T-cell (primary cell): Measurements from ENCODE around the gene FUT2. TPM values are rescaled to one million over a fixed set of nuclear protein-coding genes. Genes with fewer than 3 reads are reported as not detected.
A peak's percentile ranks its signal among the peaks of the same experiment; 100 is the strongest.
"Not testable (repeated sequence)": the region's sequence is repeated elsewhere in the genome, so short reads cannot be mapped to it uniquely, and the experiment has no call there.

ENCODE experiments used
- ATAC-seq, 4 experiments: fragments of 200-7000 bp in 3 of 4; fragments of 150-1000 bp in 1 of 4; cut with Tn5 transposase; replicated peaks in 1 of 4; 1 replicate in 3 of 4; 2 replicates in 1 of 4; pipeline ENCODE4 v1.10.0; 2021; ENCODE audit warnings: moderate library complexity in 3 of 4, mild to moderate bottlenecking in 2 of 4, moderate number of reproducible peaks in 1 of 4
- CTCF ChIA-PET, 2 donors: fragments of 300-600 bp; sonication (Branson Sonifier 250); formaldehyde crosslinking; loops; one replicate each; lab custom pipeline; 2022; ENCODE audit warnings: antibody characterized with exemption in 2 of 2; lab: Charles Lee
- POLR2A ChIA-PET, 2 donors: fragments of 300-600 bp; sonication (Branson Sonifier 250); formaldehyde crosslinking; loops; one replicate each; lab custom pipeline; 2022; ENCODE audit warnings: antibody characterized with exemption in 2 of 2; lab: Charles Lee
- DNase-seq, 35 experiments: peaks; one replicate each; pipeline versions ENCODE4 v3.0.0 to v3.0.0-alpha.2; 2013 to 2023
- H3K27ac ChIP-seq: one replicate; pipeline ENCODE4 v1.5.1; 2013; ENCODE audit warnings: low read length
- H3K27me3 ChIP-seq, 2 experiments: replicated peaks in 1 of 2; 1 replicate in 1 of 2; 2 replicates in 1 of 2; pipeline versions ENCODE4 v1.6.1 to v1.7.0; 2013; ENCODE audit warnings: low read length in 1 of 2, mixed read lengths in 1 of 2; ENCODE audit not compliant: control insufficient read depth in 2 of 2, insufficient read depth in 2 of 2; ENCODE audit errors: extremely low read depth in 1 of 2
- H3K36me3 ChIP-seq, 2 donors: 1 replicate in 1 of 2; 2 replicates in 1 of 2; pipeline versions ENCODE4 v1.6.1 to v1.7.0; 2013; ENCODE audit warnings: low read length in 1 of 2; ENCODE audit not compliant: control insufficient read depth in 2 of 2, insufficient read depth in 1 of 2; ENCODE audit errors: extremely low read depth in 1 of 2
- H3K4me1 ChIP-seq, 2 experiments: 1 replicate in 1 of 2; 2 replicates in 1 of 2; pipeline versions ENCODE4 v1.6.1 to v1.7.0; 2013; ENCODE audit warnings: low read length in 2 of 2, mixed read lengths in 1 of 2; ENCODE audit not compliant: insufficient read depth in 2 of 2, control insufficient read depth in 1 of 2; ENCODE audit errors: extremely low read depth in 1 of 2
- H3K4me3 ChIP-seq, 2 donors: 1 replicate in 1 of 2; 2 replicates in 1 of 2; pipeline versions ENCODE4 v1.5.1 to v1.7.0; 2013; ENCODE audit warnings: mild to moderate bottlenecking in 2 of 2, low read length in 1 of 2, moderate library complexity in 1 of 2; ENCODE audit not compliant: control insufficient read depth in 1 of 2; ENCODE audit errors: extremely low read depth in 1 of 2
- H3K9me3 ChIP-seq: 2 replicates; pipeline ENCODE4 v1.7.0; 2013
- H3K27ac Mint-ChIP-seq, 2 donors: one replicate each; pipeline ENCODE4 v1.8.0; 2020 to 2021; ENCODE audit warnings: mild to moderate bottlenecking in 2 of 2, mixed read lengths in 2 of 2
- H3K27me3 Mint-ChIP-seq, 2 donors: one replicate each; pipeline ENCODE4 v1.8.0; 2021 to 2022; ENCODE audit warnings: mixed read lengths in 2 of 2
- H3K36me3 Mint-ChIP-seq: one replicate; pipeline ENCODE4 v1.8.0; 2021; ENCODE audit warnings: mixed read lengths
- H3K4me1 Mint-ChIP-seq, 3 donors: one replicate each; pipeline ENCODE4 v1.8.0; 2020 to 2022; ENCODE audit warnings: mixed read lengths in 3 of 3, mild to moderate bottlenecking in 1 of 3
- H3K4me3 Mint-ChIP-seq, 3 donors: one replicate each; pipeline ENCODE4 v1.8.0; 2020 to 2022; ENCODE audit warnings: mild to moderate bottlenecking in 3 of 3, mixed read lengths in 3 of 3, moderate library complexity in 3 of 3
- H3K9me3 Mint-ChIP-seq, 3 donors: one replicate each; pipeline ENCODE4 v1.8.0; 2020 to 2022; ENCODE audit warnings: mixed read lengths in 3 of 3
- WGBS: methylation state at CpG from one replicate; pipeline ENCODE4 v1.1.5; 2013; ENCODE audit warnings: missing lambda C conversion rate; ENCODE audit not compliant: insufficient coverage; 5-methylcytosine and 5-hydroxymethylcytosine counted together
- total RNA-seq, 35 experiments: library from RNA in 6 of 35; stranded (reverse) in 6 of 35; fragments of 120-200 nt in 1 of 35; gene quantifications; one replicate each; pipeline versions ENCODE4 v1.2.1 to v1.2.4 and lab custom pipeline; 2013 to 2026

Gene FUT2
- total RNA-seq, 5 donors from 2014 or later (not counting 1 experiment from before 2014, with no cell fraction given): 0.16 TPM; not detected in 4

DNA sequence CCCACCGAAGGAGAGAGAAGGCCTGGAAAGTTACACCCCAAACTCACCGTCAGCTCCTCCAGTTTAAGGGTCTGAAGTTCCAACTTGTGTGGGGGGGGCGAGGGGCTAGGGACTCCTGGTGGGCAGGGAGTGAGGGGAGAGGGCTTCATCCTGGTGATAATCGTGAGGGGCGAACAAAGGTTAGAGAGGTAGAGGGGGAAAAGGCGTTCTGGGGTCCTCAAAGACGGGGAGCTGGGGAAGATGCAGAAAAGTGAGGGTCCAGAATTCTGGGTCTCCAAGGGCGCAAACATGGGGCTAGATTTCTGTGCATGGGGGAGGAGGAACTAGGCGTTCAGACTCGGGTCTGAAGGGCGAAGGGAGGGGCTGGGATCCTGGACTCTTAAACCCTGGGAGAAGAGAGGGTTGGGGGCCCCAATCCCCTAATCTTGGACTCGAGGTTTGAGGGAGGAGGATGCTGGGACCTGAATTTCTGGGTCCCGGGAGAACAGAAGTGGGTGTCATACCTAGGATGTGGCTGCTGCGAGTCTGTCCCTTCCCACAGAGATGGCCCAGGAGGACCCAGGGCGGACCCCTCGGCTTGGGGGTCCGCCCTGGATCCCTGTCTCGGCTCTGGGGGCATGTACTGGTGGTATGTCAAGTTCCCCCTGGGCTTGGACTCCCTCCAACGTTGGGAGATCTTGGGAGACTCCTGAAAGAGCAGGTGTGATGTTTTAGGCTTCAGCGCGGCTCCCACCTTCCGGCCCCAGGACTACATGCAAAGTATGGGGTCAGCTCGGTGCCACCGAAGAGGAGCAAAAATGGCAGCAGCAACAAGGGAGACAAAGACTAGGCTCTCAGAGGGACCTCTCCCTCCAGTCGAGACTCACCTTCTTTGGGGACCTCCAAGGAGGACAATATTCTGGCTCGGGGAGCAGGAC, 19.2 kb downstream of the FUT2 start:
- Mint-ChIP-seq H3K27ac (peak overlapping the region; percentile 55 to 78), H3K4me1 (peaks cover 16 to 21% (median 17%) of the 10 kb centered on the region in 3 donors), H3K9me3 (no peaks in the 10 kb centered on the region), H3K27me3 (no peaks in the 10 kb centered on the region), H3K36me3 (no peaks in the 10 kb centered on the region), H3K4me3 (peak overlapping the region; percentile 84 to 86 (median 85))
- Histone ChIP-seq H3K4me1 (peaks cover 2 to 21% of the 10 kb centered on the region in 2 experiments), H3K27me3 (no peaks in the 10 kb centered on the region), H3K36me3 (no peaks in the 10 kb centered on the region), H3K27ac (peak overlapping the region; percentile 69), H3K4me3 (peak overlapping the region; percentile 60 to 62), H3K9me3 (no peaks in the 10 kb centered on the region)
- ChIA-PET POLR2A (no interaction called here), CTCF (interaction anchor here in 1 of 2 donors (0.7 kb wide), 1 partner anchor 21 kb away, joined by 4 read pairs; no protein-coding TSS in a partner anchor)
- DNase-seq (no peak), ATAC-seq (no peak)
- 80% methylated on average over 23 of the region's 26 CpGs for WGBS

DNA sequence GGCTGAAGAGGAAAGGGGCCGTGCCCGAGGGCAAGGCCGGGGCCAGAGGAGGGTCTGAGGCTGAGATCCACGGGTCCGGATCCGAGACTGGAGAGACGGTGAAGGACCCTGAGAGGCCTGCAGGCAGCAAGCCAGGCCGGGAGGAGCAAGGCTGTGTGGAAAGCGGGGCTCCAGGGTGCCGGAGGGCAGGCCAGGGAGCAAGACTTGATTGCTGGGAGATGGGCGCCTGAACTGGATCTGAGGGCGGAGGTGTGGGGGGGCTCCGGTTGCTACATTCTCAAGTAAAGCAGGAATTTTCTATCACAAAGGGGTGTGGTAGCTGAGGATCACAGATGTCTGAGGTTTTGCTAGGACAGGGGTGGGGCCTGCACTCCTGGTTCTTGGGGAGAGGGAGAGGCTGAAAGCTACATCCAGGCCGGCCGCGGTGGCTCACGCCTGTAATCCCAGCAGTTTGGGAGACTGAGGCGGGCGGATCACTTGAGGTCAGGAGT, 20.0 kb downstream of the FUT2 start:
- Mint-ChIP-seq H3K27ac (peak overlapping the region in 1 of 2 donors; percentile 39), H3K36me3 (no peaks in the 10 kb centered on the region), H3K4me3 (peak overlapping the region; percentile 49 to 85 (median 62)), H3K9me3 (no peaks in the 10 kb centered on the region), H3K4me1 (peaks cover 20 to 25% (median 21%) of the 10 kb centered on the region in 3 donors), H3K27me3 (no peaks in the 10 kb centered on the region)
- no peak overlapping the region for H3K27ac ChIP-seq
- no peak for DNase-seq
- H3K36me3 ChIP-seq: no peaks in the 10 kb centered on the region
- H3K9me3 ChIP-seq: no peaks in the 10 kb centered on the region
- POLR2A ChIA-PET: no interaction called here
- H3K4me1 ChIP-seq: peaks cover 2 to 26% of the 10 kb centered on the region in 2 experiments
- no peak overlapping the region for H3K4me3 ChIP-seq
- CTCF ChIA-PET: no interaction called here
- WGBS: 95% methylated on average over 16 of the region's 19 CpGs
- H3K27me3 ChIP-seq: no peaks in the 10 kb centered on the region
- no peak for ATAC-seq

DNA sequence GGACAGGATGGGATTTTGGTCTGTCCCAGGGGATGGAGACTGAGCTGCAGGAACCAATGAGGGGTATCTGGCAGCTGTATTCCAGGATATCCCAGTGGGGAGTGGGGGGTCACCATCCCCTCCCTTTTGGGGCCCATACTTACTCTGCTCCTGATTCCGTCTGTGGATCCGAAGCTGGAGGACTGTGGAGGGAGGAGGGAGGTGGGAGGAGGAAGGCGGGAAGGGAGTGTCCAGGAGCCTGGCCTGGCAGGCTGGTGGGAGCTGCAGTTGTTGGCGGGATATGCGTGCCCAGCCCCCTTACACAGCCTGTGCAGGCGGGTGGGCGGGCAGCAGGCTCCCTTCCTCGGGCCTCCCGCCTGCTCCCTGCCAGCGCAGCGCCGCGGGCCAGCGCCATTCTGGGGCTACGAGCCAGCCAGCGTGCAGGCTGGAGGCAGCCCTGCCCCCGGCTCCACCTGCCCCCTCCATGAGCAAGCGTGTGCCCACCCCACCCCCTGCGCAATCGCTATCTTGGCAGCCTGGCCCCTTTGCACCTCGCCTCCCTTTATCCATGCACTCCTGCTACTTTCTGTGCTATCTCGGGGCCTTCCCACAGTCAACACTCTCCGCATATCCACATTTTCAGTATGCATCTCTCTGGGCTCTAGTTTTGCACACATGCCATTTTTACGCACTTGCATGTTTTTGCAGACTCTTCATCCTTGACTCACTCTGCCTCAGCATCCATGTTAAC, 21.0 kb downstream of the FUT2 start:
- no peak for ATAC-seq
- WGBS: 68% methylated on average over 21 of the region's 24 CpGs
- ChIA-PET CTCF (no interaction called here), POLR2A (no interaction called here)
- Histone ChIP-seq H3K27me3 (no peaks in the 10 kb centered on the region), H3K27ac (no peak overlapping the region), H3K4me3 (no peak overlapping the region), H3K36me3 (no peaks in the 10 kb centered on the region), H3K9me3 (no peaks in the 10 kb centered on the region), H3K4me1 (peaks cover 5 to 36% of the 10 kb centered on the region in 2 experiments)
- Mint-ChIP-seq H3K27ac (no peak overlapping the region), H3K27me3 (no peaks in the 10 kb centered on the region), H3K36me3 (no peaks in the 10 kb centered on the region), H3K4me3 (no peak overlapping the region), H3K4me1 (peaks cover 24 to 32% (median 26%) of the 10 kb centered on the region in 3 donors), H3K9me3 (no peaks in the 10 kb centered on the region)
- DNase-seq: no peak

GRCh38 chr19:48718106-48718505, 22.3 kb downstream of the FUT2 start:
- H3K4me1 Mint-ChIP-seq: peaks cover 17 to 29% (median 20%) of the 10 kb centered on the region in 3 donors
- H3K36me3 ChIP-seq, H3K9me3 Mint-ChIP-seq, H3K9me3 ChIP-seq, H3K4me3 Mint-ChIP-seq, CTCF ChIA-PET, ATAC-seq, H3K4me3 ChIP-seq, H3K36me3 Mint-ChIP-seq, POLR2A ChIA-PET, H3K27me3 ChIP-seq, H3K27me3 Mint-ChIP-seq, DNase-seq, H3K27ac ChIP-seq, H3K27ac Mint-ChIP-seq: not testable (repeated sequence)
- 100% methylated on average over 4 of the region's 13 CpGs for WGBS
- peaks cover 5 to 32% of the 10 kb centered on the region in 2 experiments for H3K4me1 ChIP-seq

GRCh38 chr19:48718711-48719231, 23.0 kb downstream of the FUT2 start:
- no peaks in the 10 kb centered on the region for H3K36me3 ChIP-seq
- no peak overlapping the region for H3K27ac ChIP-seq
- Mint-ChIP-seq H3K4me3 (no peak overlapping the region), H3K36me3 (no peaks in the 10 kb centered on the region), H3K9me3 (no peaks in the 10 kb centered on the region), H3K27me3 (no peaks in the 10 kb centered on the region), H3K4me1 (peaks cover 16 to 25% (median 18%) of the 10 kb centered on the region in 3 donors), H3K27ac (no peak overlapping the region)
- ATAC-seq (no peak), DNase-seq (no peak)
- H3K9me3 ChIP-seq: no peaks in the 10 kb centered on the region
- WGBS: 95% methylated on average over 14 of the region's 15 CpGs
- H3K4me3 ChIP-seq: no peak overlapping the region
- H3K4me1 ChIP-seq: peaks cover 5 to 25% of the 10 kb centered on the region in 2 experiments
- ChIA-PET CTCF (no interaction called here), POLR2A (no interaction called here)
- H3K27me3 ChIP-seq: no peaks in the 10 kb centered on the region
